Measurements from ENCODE around the gene RITA1. TPM values are rescaled to one million over a fixed set of nuclear protein-coding genes. Genes with fewer than 3 reads are reported as not detected.

Gene RITA1
- total RNA-seq, 1 donor from 2014 or later, result 16.3 TPM

GRCh38 chr12:113170926-113171325, 14.6 kb upstream of the RITA1 start:
- DNase-seq (no peak), ATAC-seq (ENCODE audit: poor library complexity) (no peak)
- intact Hi-C loops (cut with DNase I), result no loop called here

- DNase-seq (no peak), ATAC-seq (ENCODE audit: poor library complexity) (no peak)
- intact Hi-C loops (cut with DNase I), result no loop called here
Observed at GRCh38 chr12:113171543-113171942, 14.0 kb upstream of the RITA1 start.

GRCh38 chr12:113172185-113172584, 13.3 kb upstream of the RITA1 start:
- ATAC-seq (ENCODE audit: poor library complexity) (no peak), DNase-seq (no peak)
- intact Hi-C loops (cut with DNase I), result no loop called here

- intact Hi-C loops (cut with DNase I), result no loop called here
- DNase-seq (no peak), ATAC-seq (ENCODE audit: poor library complexity) (no peak)
Observed at GRCh38 chr12:113173081-113173698, 12.3 kb upstream of the RITA1 start.

- ATAC-seq (ENCODE audit: poor library complexity) (peak; percentile 84), DNase-seq (peak; percentile 82)
- intact Hi-C loops (cut with DNase I), result loop anchor here (2.0 kb wide), 1 partner anchor 126 kb away; no protein-coding TSS in a partner anchor
Observed at GRCh38 chr12:113174461-113175384, 10.8 kb upstream of the RITA1 start.

GRCh38 chr12:113179023-113179422, 6.5 kb upstream of the RITA1 start:
- intact Hi-C loops (cut with DNase I), result no loop called here
- DNase-seq, result no peak
- no peak for ATAC-seq (ENCODE audit: poor library complexity)

- DNase-seq (no peak), ATAC-seq (ENCODE audit: poor library complexity) (no peak)
- intact Hi-C loops (cut with DNase I), result loop anchor here (10.0 kb wide), 1 partner anchor 244 kb away; the partner anchor contains the start of gene SDSL
Observed at GRCh38 chr12:113180333-113180732, 5.2 kb upstream of the RITA1 start.

- intact Hi-C loops (cut with DNase I), result loop anchor here (10.0 kb wide), 1 partner anchor 243 kb away; the partner anchor contains the start of gene SDSL
- ATAC-seq (ENCODE audit: poor library complexity), result no peak
Observed at GRCh38 chr12:113181975-113182374, 3.5 kb upstream of the RITA1 start.

GRCh38 chr12:113183030-113183589, 2.4 kb upstream of the RITA1 start:
- no peak for DNase-seq
- no peak for ATAC-seq (ENCODE audit: poor library complexity)
- intact Hi-C loops (cut with DNase I), result loop anchor here (10.0 kb wide), 1 partner anchor 242 kb away; the partner anchor contains the start of gene SDSL

More at GRCh38 chr12:113181975-113182374, 3.5 kb upstream of the RITA1 start:
- no peak for DNase-seq

- DNase-seq (no peak), ATAC-seq (ENCODE audit: poor library complexity) (peak; percentile 47)
- intact Hi-C loops (cut with DNase I), result loop anchor here (10.0 kb wide), 1 partner anchor 241 kb away; the partner anchor contains the start of gene SDSL
Observed at GRCh38 chr12:113184098-113184899, 1.2 kb upstream of the RITA1 start.

GRCh38 chr12:113184900-113185179, 681 bp upstream of the RITA1 start:
- ATAC-seq (ENCODE audit: poor library complexity) (peak; percentile 94), DNase-seq (peak; percentile 94)
- intact Hi-C loops (cut with DNase I), result loop anchor here (10.0 kb wide), 1 partner anchor 240 kb away; the partner anchor contains the start of gene SDSL

- ATAC-seq (ENCODE audit: poor library complexity) (no peak), DNase-seq (no peak)
- intact Hi-C loops (cut with DNase I), result loop anchor here (10.0 kb wide), 1 partner anchor 239 kb away; the partner anchor contains the start of gene SDSL
Observed at GRCh38 chr12:113186033-113186365, 478 bp downstream of the RITA1 start.

- DNase-seq (no peak), ATAC-seq (ENCODE audit: poor library complexity) (no peak)
- intact Hi-C loops (cut with DNase I), result loop anchor here (10.0 kb wide), 1 partner anchor 238 kb away; the partner anchor contains the start of gene SDSL
Observed at GRCh38 chr12:113186666-113187325, 1.3 kb downstream of the RITA1 start.

- no peak for ATAC-seq (ENCODE audit: poor library complexity)
- intact Hi-C loops (cut with DNase I), result loop anchor here (10.0 kb wide), 1 partner anchor 235 kb away; the partner anchor contains the start of gene SDSL
- DNase-seq, result no peak
Observed at GRCh38 chr12:113189361-113189760, 3.8 kb downstream of the RITA1 start.

GRCh38 chr12:113190761-113191160, 5.2 kb downstream of the RITA1 start:
- DNase-seq (no peak), ATAC-seq (ENCODE audit: poor library complexity) (no peak)
- intact Hi-C loops (cut with DNase I), result no loop called here

GRCh38 chr12:113191227-113191626, 5.7 kb downstream of the RITA1 start:
- DNase-seq (no peak), ATAC-seq (ENCODE audit: poor library complexity) (no peak)
- intact Hi-C loops (cut with DNase I), result no loop called here

GRCh38 chr12:113194971-113195391, 9.5 kb downstream of the RITA1 start:
- DNase-seq (no peak), ATAC-seq (ENCODE audit: poor library complexity) (no peak)
- intact Hi-C loops (cut with DNase I), result loop anchor here (5.0 kb wide), 1 partner anchor 67 kb away; no protein-coding TSS in a partner anchor

- no peak for DNase-seq
- no peak for ATAC-seq (ENCODE audit: poor library complexity)
- intact Hi-C loops (cut with DNase I), result loop anchor here (5.0 kb wide), 1 partner anchor 67 kb away; no protein-coding TSS in a partner anchor
Observed at GRCh38 chr12:113195598-113195997, 10.1 kb downstream of the RITA1 start.

Measured in Right ventricle myocardium superior (tissue), 1 donor.